Activated CD4-positive, alpha-beta T cell treated with anti-CD3 and anti-CD28 coated beads, Interleukin-2, amount 50 U/mL, for 48 hours (primary cell): Measurements from ENCODE around the gene SLC12A3.

ENCODE experiments used
- DNase-seq, 2 experiments: peaks; one replicate each; pipeline ENCODE4 v3.0.0-alpha.2; 2020

The SLC12A3 gene

DNA sequence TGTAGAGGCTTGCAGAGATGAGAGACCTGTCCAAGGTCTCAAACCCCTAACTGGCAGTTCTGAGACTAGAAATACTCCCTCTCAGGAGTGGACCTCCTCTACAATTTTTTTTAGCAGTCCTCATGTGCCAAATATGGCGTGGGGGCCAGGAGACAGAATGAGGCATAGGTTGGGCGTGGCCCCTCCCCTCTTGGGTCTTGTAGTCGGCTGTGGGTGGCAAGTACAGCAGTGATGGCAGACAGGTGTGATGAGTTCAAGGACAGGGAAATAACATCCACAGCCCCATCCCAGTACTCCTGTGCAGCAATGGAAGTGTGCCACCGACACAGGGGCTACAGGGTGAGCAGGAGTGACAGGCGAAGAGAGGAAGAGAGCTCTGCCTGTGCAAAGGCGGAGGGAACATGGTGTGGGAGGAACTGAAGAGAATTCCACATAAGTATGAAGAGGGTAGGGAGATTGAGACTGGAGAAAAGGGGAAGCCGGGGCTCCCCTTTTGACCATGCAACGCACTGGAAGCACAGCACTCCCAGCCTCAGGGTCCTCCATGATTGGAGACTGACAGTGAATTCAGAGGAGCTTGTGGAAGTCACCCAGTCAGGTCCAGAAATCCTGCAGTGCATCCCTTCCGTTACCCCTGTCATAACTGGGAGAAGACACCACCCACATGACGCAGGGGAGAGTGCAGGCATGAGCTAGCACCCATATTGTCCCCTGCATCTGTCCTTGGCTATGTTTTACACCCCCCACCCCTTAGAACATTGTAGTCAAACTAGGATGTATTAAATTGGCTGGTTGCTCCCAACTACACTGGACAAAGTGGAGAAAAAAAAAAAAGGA, 82.0 kb downstream of the SLC12A3 start:
- peak in 1 of 2 experiments; percentile 20 for DNase-seq

DNA sequence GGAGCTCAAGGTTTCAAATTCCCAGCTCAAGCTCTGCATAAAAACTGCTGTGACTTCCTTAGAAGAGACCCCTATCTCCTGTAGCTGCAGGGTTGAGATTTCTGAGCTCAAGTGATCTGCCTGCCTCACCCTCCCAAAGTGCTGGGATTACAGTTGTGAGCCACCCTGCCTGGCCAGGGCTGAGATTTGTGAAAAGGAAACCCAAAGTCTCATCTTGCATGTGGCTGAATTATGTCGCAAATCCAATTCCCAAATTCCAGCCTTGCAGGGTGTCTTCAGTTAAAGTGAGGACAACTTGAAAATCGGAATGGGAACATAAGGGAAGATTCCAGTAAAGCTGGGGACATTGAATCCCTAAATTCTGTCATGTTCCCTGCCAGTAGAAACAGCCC, 82.6 kb downstream of the SLC12A3 start:
- no peak for DNase-seq

DNA sequence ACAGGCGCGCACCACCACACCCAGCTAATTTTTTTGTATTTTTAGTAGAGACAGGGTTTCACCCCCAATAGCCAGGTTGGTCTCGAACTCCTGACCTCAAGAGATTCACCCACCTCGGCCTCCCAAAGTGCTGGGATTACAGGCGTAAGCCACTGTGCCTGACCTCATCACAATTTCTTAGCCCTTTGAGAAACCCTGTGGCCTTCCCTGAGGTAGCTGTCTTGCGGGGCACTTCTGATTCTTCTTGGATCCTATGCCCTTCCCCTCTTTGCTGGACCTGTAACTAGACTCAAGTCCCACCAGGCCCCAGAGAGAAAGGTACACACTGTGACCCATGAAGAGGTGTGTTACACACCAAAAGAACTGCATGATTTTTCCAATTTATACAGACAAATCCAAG, 83.2 kb downstream of the SLC12A3 start:
- DNase-seq, result no peak

GRCh38 chr16:56950051-56950450, 85.0 kb downstream of the SLC12A3 start:
- DNase-seq, result no peak

GRCh38 chr16:56950455-56950854, 85.4 kb downstream of the SLC12A3 start:
- no peak for DNase-seq

DNA sequence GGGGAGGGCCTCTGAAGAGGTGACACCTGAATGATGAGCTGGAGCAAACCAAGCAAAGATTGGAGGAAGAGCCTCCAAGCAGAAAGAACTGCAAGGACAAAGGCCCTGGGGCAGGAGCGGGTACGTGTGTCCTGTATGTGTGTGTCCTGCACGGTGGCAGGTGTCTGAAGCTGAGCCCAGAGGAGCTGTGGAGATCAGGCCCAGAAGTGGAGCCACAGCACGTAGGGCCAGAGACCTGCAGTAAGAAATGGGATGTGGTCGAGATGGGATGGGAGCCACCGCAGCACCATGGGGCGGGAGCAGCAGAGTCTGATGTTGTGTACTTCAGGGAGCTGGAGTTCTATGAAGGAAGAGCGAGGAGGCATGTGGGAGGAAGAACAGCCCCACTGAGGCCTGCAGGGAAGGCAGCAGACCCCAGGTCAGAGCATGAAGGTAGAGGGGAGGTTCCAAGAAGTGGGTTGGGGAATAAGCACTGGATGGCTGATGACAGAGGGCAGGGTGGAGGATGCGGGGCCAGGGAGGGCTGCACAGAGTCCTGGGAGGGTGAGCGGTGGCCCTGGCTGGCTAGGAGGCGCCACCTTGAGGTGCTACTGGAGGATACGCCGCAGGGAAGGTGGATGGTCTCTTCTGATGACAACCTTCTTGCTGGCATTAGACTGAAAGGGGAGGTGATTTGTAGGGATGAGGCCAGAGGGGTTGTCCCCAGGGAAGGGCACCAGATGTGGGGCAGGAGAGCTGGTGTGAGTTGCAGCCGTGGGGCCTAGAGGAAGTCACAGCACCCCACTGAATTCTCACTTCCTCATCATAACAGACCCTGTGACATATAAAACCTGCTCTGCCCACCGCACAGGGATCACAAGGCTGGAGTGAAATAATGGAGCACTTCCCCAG, 86.1 kb downstream of the SLC12A3 start:
- peak; percentile 68 to 76 for DNase-seq

DNA sequence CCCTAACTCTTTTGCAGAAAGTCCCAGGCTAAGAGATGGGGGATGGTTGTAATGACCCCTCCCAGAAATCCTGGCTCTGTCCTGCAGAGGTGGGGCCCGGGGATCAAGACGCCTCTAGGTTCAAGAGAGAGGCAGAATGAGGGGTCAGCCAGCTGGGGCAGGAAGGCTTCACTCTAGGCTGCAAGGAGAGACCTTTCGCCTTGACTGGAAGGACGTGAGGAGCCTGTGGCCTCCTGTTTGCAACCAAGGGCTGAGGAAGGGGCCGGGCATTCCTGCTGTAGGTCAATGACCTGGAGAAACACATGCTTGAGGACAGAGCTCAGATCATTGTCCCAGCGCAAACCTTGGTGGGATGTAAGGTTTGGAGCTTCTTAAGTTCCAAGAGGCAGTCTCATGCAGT, 88.0 kb downstream of the SLC12A3 start:
- DNase-seq, result no peak

DNA sequence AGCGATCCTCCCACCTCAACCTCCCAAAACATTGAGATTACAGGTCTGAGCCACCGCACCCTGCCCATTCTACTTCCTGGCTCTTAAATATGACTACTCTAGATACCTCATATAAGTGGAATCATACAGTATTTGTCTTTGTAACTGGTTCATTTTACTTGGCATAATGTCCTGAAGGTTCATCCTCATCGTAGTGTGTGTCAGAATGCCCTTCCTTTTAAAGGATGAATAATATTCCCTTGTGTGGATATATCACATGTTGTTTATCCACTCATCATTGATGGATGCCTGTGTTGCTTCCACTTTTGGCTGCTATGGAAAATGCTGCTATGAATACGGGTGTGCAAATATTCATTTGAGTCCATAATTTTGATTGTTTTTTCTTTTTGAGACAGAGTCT, 91.1 kb downstream of the SLC12A3 start:
- DNase-seq, result no peak

- no peak for DNase-seq
Measured at GRCh38 chr16:56956756-56957155, 91.7 kb downstream of the SLC12A3 start.

DNA sequence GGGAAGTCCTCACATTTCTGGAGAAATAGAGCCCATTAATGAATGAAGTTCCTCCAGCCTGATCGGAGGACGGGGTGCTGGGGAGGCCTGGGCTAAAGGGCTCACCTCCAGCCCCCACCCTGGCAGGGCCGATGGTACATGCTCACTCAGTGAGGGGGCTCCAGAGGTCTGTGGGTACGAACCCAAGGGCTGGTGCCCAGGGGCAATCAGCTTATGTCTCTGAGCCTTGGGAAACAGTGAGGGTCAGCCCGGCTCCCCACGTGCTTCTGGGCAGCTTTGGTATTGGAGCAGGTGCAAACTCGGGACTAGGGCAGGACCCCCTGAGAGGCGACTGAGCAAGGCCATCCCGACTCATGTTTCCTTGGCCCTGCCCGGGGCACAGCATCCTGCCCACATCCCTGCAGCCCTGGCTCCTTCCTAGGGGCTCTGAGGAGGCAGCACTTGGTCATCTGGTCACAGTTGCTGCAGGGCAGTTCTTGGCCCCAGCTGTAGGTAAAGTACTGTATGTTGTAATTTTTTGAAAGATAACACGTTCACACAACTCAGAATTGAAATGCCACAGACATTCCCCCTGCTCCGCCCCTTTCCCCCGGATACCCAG, 95.8 kb downstream of the SLC12A3 start:
- no peak for DNase-seq

- no peak for DNase-seq
Measured at GRCh38 chr16:56961386-56961785, 96.4 kb downstream of the SLC12A3 start.

DNA sequence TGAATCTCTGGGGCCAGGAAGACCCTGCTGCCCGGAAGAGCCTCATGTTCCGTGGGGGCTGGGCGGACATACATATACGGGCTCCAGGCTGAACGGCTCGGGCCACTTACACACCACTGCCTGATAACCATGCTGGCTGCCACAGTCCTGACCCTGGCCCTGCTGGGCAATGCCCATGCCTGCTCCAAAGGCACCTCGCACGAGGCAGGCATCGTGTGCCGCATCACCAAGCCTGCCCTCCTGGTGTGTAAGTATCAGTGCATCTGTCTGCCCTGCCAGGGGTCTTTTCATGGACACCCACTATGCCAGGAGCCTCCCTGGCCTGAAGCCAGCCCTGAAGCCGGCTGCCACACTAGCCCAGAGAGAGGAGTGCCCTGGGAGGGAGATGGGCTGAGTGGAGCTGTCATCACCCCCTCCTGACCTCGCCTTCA, 96.9 kb downstream of the SLC12A3 start, which contains the start of gene CETP:
CETP (plus strand) TSS at position 100 of the 431 bp plus-strand sequence; CDS start at position 130, 30 bp downstream.
- DNase-seq, result no peak

GRCh38 chr16:56964243-56965148, 99.5 kb downstream of the SLC12A3 start:
- DNase-seq, result peak; percentile 99
